GM21447 (cell line): ENCODE results near the gene GGA1.
"Not testable (repeated sequence)": the region's sequence is repeated elsewhere in the genome, so short reads cannot be mapped to it uniquely, and the experiment has no call there.

ENCODE experiments used
- ATAC-seq: cut with Tn5 transposase; IDR thresholded peaks from one replicate; pipeline ENCODE4 v1.9.1; 2021; ENCODE audit not compliant: unreplicated experiment

The GGA1 gene

DNA sequence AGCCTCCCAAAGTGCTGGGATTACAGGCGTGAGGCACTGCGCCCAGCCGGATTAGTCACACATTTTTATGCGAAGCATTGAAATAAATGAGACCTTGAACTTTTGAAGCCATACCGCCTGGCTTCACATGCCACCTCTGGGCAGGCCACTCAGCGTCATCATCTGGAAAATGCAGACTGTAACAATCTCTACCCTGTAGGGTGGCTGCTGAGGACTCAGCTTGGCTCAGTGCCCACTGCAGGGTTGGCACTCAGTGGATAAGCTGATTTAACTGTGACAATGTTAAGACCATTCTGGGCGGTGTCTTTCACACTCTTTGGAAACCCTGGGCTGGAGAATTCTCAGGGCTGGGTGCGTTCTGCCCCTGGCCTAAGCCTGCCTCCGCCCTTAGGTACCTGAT, 39.3 kb downstream of the GGA1 start:
- no peak for ATAC-seq

- no peak for ATAC-seq
Measured at GRCh38 chr22:37650463-37651136, 42.0 kb downstream of the GGA1 start.

GRCh38 chr22:37654563-37655251, 46.1 kb downstream of the GGA1 start:
- ATAC-seq: no peak

- ATAC-seq: no peak
Measured at GRCh38 chr22:37655252-37655563, 46.6 kb downstream of the GGA1 start.

DNA sequence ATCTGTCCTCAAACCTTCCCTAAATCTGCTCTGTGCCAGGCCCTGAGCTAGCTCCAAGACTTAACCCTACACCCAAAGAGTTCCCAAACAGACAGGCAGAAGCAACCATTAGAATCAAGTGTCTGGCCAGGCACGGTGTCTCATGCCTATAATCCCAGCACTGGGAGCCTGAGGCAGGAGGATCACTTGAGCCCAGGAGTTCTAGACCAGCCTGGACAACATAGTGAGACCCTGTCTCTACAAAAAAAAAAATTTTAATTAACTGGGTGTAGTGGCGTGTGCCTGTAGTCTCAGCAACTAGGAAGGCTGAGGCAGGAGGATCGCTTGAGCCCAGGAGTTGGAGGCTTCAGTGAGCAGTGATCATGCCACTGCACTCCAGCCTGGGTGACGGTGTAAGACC, 47.9 kb downstream of the GGA1 start:
- not testable (repeated sequence) for ATAC-seq

- ATAC-seq: no peak
Measured at GRCh38 chr22:37657590-37658132, 49.0 kb downstream of the GGA1 start.

- ATAC-seq: peak; percentile 88
Measured at GRCh38 chr22:37658133-37659065, 49.8 kb downstream of the GGA1 start, which contains the start of gene PDXP. Gene PDXP, plus strand, starts transcription at chr22:37658723. Its CDS starts 60 bp downstream, at chr22:37658783.

DNA sequence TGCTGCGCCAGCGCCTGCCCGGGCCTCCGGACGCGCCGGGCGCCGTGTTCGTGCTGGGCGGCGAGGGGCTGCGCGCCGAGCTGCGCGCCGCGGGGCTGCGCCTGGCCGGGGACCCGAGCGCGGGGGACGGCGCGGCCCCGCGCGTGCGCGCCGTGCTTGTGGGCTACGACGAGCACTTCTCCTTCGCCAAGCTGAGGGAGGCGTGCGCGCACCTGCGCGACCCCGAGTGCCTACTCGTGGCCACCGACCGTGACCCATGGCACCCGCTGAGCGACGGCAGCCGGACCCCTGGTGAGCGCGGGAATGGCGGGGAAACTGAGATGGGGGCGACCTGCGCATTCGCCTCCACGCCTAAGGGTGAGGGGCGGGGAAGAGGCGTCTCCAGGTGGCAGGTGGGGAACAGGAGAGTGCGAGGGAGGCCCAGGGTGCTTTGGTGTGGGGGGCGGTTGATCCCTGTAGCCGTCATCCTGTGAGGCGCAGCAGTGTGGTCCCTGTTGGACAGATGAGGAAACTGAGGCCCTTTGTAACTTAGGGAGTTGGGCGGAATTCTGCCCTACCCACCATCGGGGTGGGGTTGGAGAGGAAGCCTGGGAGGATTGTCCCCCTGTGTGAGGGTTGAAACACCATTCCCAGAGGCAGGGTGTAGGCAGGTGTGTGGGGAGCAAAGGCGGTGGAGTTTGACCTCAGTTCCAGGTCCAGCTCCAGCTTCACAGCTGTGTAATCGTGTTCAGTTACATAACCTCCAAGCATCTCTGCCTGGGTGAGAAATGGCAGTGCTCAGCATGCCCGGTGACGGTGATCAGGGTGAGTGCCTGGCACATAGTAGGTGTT, 50.6 kb downstream of the GGA1 start:
- peak; percentile 3 for ATAC-seq

DNA sequence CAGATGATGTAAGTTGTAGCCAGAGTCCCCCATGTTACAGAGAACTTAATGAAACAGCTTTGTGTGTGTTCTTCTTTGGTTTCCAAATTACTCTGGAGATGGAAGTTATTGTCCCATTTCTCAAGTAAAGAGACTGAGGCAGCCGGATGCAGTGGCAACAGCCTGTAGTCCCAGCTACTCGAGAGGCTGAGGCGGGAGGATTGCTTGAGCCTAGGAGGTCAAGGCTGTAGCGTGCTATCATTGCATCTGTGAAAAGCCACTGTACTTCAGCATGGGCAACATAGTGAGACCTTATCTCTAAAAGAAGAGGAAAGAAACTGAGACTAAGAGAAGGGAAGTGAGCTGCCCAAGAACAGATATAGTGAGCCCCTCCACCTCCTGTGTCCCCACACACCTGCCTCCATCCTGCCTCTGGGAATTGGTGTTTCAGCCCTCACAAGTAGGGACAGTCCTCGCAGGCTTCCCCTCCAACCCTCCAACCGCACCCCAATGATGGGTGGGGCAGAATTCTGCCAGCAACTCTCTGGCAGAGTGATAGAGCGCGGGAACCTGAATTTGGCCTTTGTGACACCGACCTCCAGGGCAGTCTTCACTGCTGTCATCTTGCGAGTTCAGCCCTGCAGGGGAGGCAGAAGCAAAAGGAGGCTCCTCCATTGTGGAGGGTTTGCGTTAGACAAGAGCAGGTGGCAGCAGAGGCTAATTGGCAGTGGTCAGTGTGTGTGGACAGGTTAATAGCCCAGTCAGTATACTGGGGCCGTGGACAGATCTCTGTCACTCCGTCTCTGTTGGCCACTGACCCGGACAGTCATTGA, 51.5 kb downstream of the GGA1 start:
- ATAC-seq: no peak

- ATAC-seq: no peak
Measured at GRCh38 chr22:37660709-37661045, 52.0 kb downstream of the GGA1 start.

DNA sequence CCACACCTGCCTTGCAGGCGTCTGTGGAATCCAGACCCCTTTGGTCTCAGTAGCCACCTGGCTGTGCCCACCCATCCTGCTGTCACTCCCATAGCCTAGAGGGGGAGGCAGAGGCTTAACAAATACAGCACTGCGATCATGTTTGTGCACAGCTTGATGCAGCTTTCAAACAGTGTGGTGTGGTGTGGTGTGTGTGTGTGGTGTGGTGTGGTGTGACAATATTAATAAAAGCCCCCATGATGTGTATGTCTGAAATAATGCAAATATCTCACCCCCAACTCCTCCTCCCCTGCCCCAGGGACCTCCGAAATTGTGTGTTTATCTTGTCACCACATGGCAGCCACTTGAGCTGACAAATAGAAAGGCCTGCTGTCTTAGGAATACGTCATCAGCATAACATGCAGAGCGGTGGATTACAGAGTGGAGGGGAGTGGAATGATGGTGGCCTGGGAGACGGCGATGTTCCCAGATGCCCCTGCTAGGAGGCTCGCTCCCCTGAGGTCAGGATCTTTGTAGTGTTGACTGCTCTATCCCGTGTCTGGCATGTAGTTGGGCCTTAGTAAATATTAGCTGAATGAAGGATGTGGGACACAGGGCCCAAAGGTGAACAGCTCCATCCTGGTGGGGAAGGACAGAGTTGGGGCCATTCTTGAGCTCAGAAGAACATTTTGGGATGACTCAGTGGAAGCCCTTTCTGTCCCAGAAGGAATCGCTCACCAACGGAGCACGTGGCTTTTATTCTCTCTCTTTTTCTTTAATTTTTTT, 52.7 kb downstream of the GGA1 start:
- ATAC-seq: no peak

GRCh38 chr22:37662039-37662438, 53.4 kb downstream of the GGA1 start:
- ATAC-seq: no peak

GRCh38 chr22:37663521-37664140, 55.0 kb downstream of the GGA1 start:
- ATAC-seq: no peak

GRCh38 chr22:37664249-37665101, 55.8 kb downstream of the GGA1 start:
- no peak for ATAC-seq

GRCh38 chr22:37665487-37665886, 56.9 kb downstream of the GGA1 start:
- ATAC-seq: no peak

- no peak for ATAC-seq
Measured at GRCh38 chr22:37669586-37669985, 61.0 kb downstream of the GGA1 start.

GRCh38 chr22:37672206-37672919, 63.7 kb downstream of the GGA1 start:
- ATAC-seq: no peak
